CD4-positive, CD25-positive, alpha-beta regulatory T cell (primary cell): ENCODE measurements around the gene DLK1. TPM values are rescaled to one million over a fixed set of nuclear protein-coding genes. Genes with fewer than 3 reads are reported as not detected.

Experiments
- ATAC-seq, 2 donors: fragments of 150-1000 bp; cut with Tn5 transposase; one replicate each; pipeline ENCODE4 v1.10.0; 2021; ENCODE audit warnings: low read depth in 2 of 2, moderate number of reproducible peaks in 2 of 2, moderate library complexity in 1 of 2
- DNase-seq, 3 donors: peaks; one replicate each; pipeline versions ENCODE4 v3.0.0 to v3.0.0-alpha.2; 2012 to 2022; ENCODE audit warnings: mixed read lengths in 1 of 3
- H3K27ac ChIP-seq: one replicate; pipeline ENCODE4 v1.7.0; 2013; ENCODE audit warnings: mild to moderate bottlenecking, low read length; ENCODE audit not compliant: insufficient read depth, poor library complexity, severe bottlenecking
- H3K27me3 ChIP-seq: one replicate; pipeline ENCODE4 v1.7.0; 2013; ENCODE audit warnings: low read length; ENCODE audit not compliant: control insufficient read depth, insufficient read depth
- H3K36me3 ChIP-seq: one replicate; pipeline ENCODE4 v1.7.0; 2013; ENCODE audit warnings: mild to moderate bottlenecking, low read length, moderate library complexity; ENCODE audit not compliant: control insufficient read depth, insufficient read depth
- H3K4me1 ChIP-seq: 2 replicates; pipeline ENCODE4 v1.7.0; 2013; ENCODE audit warnings: mild to moderate bottlenecking, low read length; ENCODE audit not compliant: insufficient read depth, control insufficient read depth, poor library complexity, severe bottlenecking
- H3K4me3 ChIP-seq: one replicate; pipeline ENCODE4 v1.7.0; 2013; ENCODE audit warnings: low read depth, mild to moderate bottlenecking, low read length, moderate library complexity
- H3K9me3 ChIP-seq, 2 experiments: 1 replicate in 1 of 2; 2 replicates in 1 of 2; pipeline ENCODE4 v1.7.0; 2013; ENCODE audit warnings: low read length in 2 of 2, mild to moderate bottlenecking in 1 of 2, moderate library complexity in 1 of 2; ENCODE audit not compliant: control insufficient read depth in 2 of 2
- H3K27ac Mint-ChIP-seq, 3 donors: one replicate each; pipeline ENCODE4 v1.8.0; 2020 to 2022; ENCODE audit warnings: mild to moderate bottlenecking in 3 of 3, mixed read lengths in 3 of 3, moderate library complexity in 2 of 3
- H3K27me3 Mint-ChIP-seq: one replicate; pipeline ENCODE4 v1.8.0; 2022; ENCODE audit warnings: mild to moderate bottlenecking, mixed read lengths
- H3K36me3 Mint-ChIP-seq: one replicate; pipeline ENCODE4 v1.8.0; 2020; ENCODE audit warnings: mixed read lengths
- H3K4me1 Mint-ChIP-seq, 4 donors: one replicate each; pipeline ENCODE4 v1.8.0; 2020 to 2022; ENCODE audit warnings: mixed read lengths in 4 of 4, mild to moderate bottlenecking in 1 of 4
- H3K4me3 Mint-ChIP-seq, 4 donors: one replicate each; pipeline ENCODE4 v1.8.0; 2020 to 2022; ENCODE audit warnings: mild to moderate bottlenecking in 4 of 4, mixed read lengths in 4 of 4, moderate library complexity in 3 of 4
- H3K9me3 Mint-ChIP-seq, 7 donors: one replicate each; pipeline ENCODE4 v1.8.0; 2020 to 2022; ENCODE audit warnings: mixed read lengths in 7 of 7, mild to moderate bottlenecking in 3 of 7, moderate library complexity in 2 of 7
- polyA plus RNA-seq, 4 donors: library from polyadenylated mRNA; unstranded; fragments of 300-500 nt; fragmentation: Illumina TruSeq; gene quantifications; one replicate each; pipeline ENCODE4 v1.2.3, GENCODE V29; 2021
- total RNA-seq: library from RNA; stranded (reverse); gene quantifications from one replicate; pipeline ENCODE4 v1.2.3, GENCODE V29; 2022

DLK1 gene
- total and polyA plus RNA-seq, 5 donors from 2014 or later: not detected

DNA sequence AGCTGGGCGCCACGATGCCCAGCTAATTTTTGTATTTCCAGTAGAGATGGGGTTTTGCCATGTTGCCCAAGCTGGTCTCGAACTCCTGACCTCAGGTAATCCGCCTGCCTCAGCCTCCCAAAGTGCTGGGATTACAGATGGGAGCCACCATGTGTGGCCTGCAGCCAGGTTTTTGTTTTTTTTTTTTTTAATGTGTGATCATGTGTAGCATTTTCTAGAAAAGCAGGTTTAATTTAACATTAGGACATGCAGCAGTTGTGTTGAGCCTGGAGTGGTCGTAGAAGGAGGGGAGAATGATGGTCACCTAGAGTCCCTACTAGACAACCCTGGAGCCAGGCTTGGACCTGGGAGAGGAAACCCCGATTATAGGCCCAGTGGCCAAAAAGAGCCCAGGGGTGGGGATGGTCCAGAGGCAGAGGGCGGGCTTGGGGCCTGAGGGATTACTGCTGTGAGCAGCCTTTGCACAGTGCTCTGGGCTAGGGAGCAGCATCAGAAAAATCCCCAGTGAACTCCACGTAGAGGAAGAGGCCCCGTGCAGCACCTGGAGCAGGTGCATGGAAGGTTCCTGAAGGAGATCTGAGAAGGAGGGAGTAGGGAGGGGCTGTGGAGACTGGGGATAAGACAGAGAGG is 13.6 kb downstream of the DLK1 start:
- no peak overlapping the region for H3K4me3 Mint-ChIP-seq
- no peaks in the 10 kb centered on the region for H3K4me1 Mint-ChIP-seq
- DNase-seq: no peak
- H3K36me3 Mint-ChIP-seq: no peaks in the 10 kb centered on the region
- H3K9me3 Mint-ChIP-seq: no peaks in the 10 kb centered on the region
- H3K9me3 ChIP-seq: no peaks in the 10 kb centered on the region
- no peak overlapping the region for H3K27ac ChIP-seq
- ATAC-seq: no peak
- H3K4me1 ChIP-seq: no peaks in the 10 kb centered on the region
- no peaks in the 10 kb centered on the region for H3K27me3 ChIP-seq
- no peak overlapping the region for H3K4me3 ChIP-seq
- H3K27me3 Mint-ChIP-seq: peaks cover 4% of the 10 kb centered on the region
- no peak overlapping the region for H3K27ac Mint-ChIP-seq
- no peaks in the 10 kb centered on the region for H3K36me3 ChIP-seq

- H3K9me3 ChIP-seq: no peaks in the 10 kb centered on the region
- H3K4me1 ChIP-seq: no peaks in the 10 kb centered on the region
- Mint-ChIP-seq H3K9me3 (no peaks in the 10 kb centered on the region), H3K36me3 (no peaks in the 10 kb centered on the region), H3K4me3 (no peak overlapping the region), H3K27me3 (peaks cover 4% of the 10 kb centered on the region), H3K27ac (no peak overlapping the region), H3K4me1 (no peaks in the 10 kb centered on the region)
- ATAC-seq (no peak), DNase-seq (no peak)
- no peaks in the 10 kb centered on the region for H3K27me3 ChIP-seq
- no peak overlapping the region for H3K27ac ChIP-seq
- no peak overlapping the region for H3K4me3 ChIP-seq
- H3K36me3 ChIP-seq: no peaks in the 10 kb centered on the region
Observed at GRCh38 chr14:100740929-100741328, 14.2 kb downstream of the DLK1 start.

DNA sequence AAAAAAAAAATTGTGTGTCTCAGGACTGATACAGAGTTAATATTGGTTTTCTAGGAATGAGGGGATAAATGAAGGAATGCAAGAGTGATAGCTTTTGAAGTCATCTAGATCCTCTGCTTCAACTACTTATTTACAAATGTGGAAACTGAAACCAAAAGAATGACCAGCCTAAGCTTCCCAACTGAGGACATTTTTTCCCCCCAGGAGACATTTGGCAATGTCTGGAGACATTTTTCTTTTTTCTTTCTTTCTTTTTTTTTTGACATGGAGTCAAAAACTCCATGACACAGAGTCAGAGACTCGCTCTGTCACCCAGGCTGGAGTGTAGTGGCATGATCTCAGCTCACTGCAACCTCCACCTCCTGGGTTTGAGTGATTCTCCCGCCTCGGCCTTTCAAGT is 15.3 kb downstream of the DLK1 start:
- Mint-ChIP-seq H3K27me3 (peaks cover 4% of the 10 kb centered on the region), H3K9me3 (no peaks in the 10 kb centered on the region), H3K27ac (no peak overlapping the region), H3K4me3 (no peak overlapping the region), H3K36me3 (no peaks in the 10 kb centered on the region), H3K4me1 (no peaks in the 10 kb centered on the region)
- Histone ChIP-seq H3K27ac (no peak overlapping the region), H3K9me3 (no peaks in the 10 kb centered on the region), H3K36me3 (no peaks in the 10 kb centered on the region), H3K4me3 (no peak overlapping the region), H3K4me1 (no peaks in the 10 kb centered on the region), H3K27me3 (no peaks in the 10 kb centered on the region)
- ATAC-seq (no peak), DNase-seq (no peak)

GRCh38 chr14:100746326-100746725 is 19.6 kb downstream of the DLK1 start:
- DNase-seq: no peak
- H3K4me1 ChIP-seq: no peaks in the 10 kb centered on the region
- no peak overlapping the region for H3K27ac ChIP-seq
- no peak for ATAC-seq
- H3K27me3 Mint-ChIP-seq: peaks cover 16% of the 10 kb centered on the region
- no peak overlapping the region for H3K4me3 ChIP-seq
- H3K36me3 Mint-ChIP-seq: no peaks in the 10 kb centered on the region
- H3K27ac Mint-ChIP-seq: no peak overlapping the region
- no peaks in the 10 kb centered on the region for H3K27me3 ChIP-seq
- no peaks in the 10 kb centered on the region for H3K9me3 ChIP-seq
- no peaks in the 10 kb centered on the region for H3K4me1 Mint-ChIP-seq
- no peaks in the 10 kb centered on the region for H3K36me3 ChIP-seq
- peaks cover 0 to 1% (median 0%) of the 10 kb centered on the region in 7 donors for H3K9me3 Mint-ChIP-seq
- no peak overlapping the region for H3K4me3 Mint-ChIP-seq

DNA sequence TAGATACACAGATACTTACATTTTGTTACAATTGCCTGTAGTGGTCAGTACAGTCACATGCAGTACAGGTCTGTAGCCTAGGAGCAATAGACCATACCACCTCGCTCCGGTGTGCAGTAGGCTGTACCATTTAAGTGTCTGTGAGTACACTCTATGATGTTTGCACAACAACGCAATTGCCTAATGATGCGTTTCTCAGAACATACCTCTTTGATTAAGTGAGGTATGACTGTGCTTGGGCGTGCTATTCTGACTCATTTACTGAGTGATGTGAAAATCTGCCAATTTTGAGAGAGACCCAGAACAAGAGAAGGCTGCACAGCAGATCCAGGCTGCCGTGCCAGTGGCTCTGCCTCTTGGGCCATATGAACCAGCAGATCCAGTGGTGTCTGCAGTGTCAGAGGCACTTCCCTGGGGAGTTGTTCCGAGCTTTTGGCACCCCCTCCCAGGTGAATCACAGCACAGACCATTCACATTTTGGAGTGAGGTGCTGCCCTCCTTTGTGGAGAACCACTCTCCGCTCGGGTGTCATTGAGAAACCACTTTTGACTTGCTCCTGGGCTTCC is 20.4 kb downstream of the DLK1 start:
- no peak for DNase-seq
- Histone ChIP-seq H3K4me1 (no peaks in the 10 kb centered on the region), H3K36me3 (no peaks in the 10 kb centered on the region), H3K9me3 (no peaks in the 10 kb centered on the region), H3K4me3 (no peak overlapping the region), H3K27ac (no peak overlapping the region), H3K27me3 (no peaks in the 10 kb centered on the region)
- Mint-ChIP-seq H3K4me1 (peaks cover 0 to 2% (median 0%) of the 10 kb centered on the region in 4 donors), H3K27me3 (peaks cover 16% of the 10 kb centered on the region), H3K9me3 (peaks cover 0 to 1% (median 0%) of the 10 kb centered on the region in 7 donors), H3K4me3 (no peak overlapping the region), H3K27ac (peak overlapping the region in 1 of 3 donors; percentile 56), H3K36me3 (no peaks in the 10 kb centered on the region)
- no peak for ATAC-seq

- H3K36me3 Mint-ChIP-seq: no peaks in the 10 kb centered on the region
- H3K4me1 Mint-ChIP-seq: peaks cover 0 to 2% (median 0%) of the 10 kb centered on the region in 4 donors
- Histone ChIP-seq H3K9me3 (no peaks in the 10 kb centered on the region), H3K27me3 (no peaks in the 10 kb centered on the region), H3K4me1 (no peaks in the 10 kb centered on the region), H3K27ac (no peak overlapping the region), H3K4me3 (no peak overlapping the region), H3K36me3 (no peaks in the 10 kb centered on the region)
- DNase-seq (no peak), ATAC-seq (no peak)
- H3K4me3 Mint-ChIP-seq: no peak overlapping the region
- H3K27me3 Mint-ChIP-seq: peaks cover 20% of the 10 kb centered on the region
- no peak overlapping the region for H3K27ac Mint-ChIP-seq
- peaks cover 0 to 1% (median 0%) of the 10 kb centered on the region in 7 donors for H3K9me3 Mint-ChIP-seq
Observed at GRCh38 chr14:100747736-100748135, 21.0 kb downstream of the DLK1 start.

DNA sequence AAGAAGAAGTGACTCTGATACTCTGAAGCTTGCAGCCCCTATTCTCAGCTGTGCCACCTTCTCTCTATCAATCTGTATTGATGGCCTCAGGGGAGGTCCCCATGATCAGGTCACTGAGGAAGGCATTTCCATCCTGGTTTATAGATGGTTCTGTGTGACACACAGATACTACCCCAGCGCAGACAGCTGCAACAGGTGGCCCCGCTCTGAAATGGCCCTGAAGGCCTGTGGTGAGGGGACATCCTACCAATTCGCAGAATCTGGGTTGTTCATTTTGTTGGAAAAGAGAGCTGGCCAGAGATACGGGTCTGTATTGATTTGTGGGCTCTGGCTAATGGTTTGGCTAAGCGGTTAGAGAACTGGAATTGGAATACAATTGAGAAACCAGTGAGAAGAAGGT is 21.7 kb downstream of the DLK1 start:
- Histone ChIP-seq H3K9me3 (no peaks in the 10 kb centered on the region), H3K4me1 (no peaks in the 10 kb centered on the region), H3K4me3 (no peak overlapping the region), H3K27me3 (no peaks in the 10 kb centered on the region), H3K27ac (no peak overlapping the region), H3K36me3 (no peaks in the 10 kb centered on the region)
- Mint-ChIP-seq H3K27me3 (peaks cover 23% of the 10 kb centered on the region), H3K9me3 (peaks cover 0 to 1% (median 0%) of the 10 kb centered on the region in 7 donors), H3K36me3 (no peaks in the 10 kb centered on the region), H3K27ac (no peak overlapping the region), H3K4me3 (no peak overlapping the region), H3K4me1 (peaks cover 0 to 2% (median 0%) of the 10 kb centered on the region in 4 donors)
- DNase-seq (no peak), ATAC-seq (no peak)

DNA sequence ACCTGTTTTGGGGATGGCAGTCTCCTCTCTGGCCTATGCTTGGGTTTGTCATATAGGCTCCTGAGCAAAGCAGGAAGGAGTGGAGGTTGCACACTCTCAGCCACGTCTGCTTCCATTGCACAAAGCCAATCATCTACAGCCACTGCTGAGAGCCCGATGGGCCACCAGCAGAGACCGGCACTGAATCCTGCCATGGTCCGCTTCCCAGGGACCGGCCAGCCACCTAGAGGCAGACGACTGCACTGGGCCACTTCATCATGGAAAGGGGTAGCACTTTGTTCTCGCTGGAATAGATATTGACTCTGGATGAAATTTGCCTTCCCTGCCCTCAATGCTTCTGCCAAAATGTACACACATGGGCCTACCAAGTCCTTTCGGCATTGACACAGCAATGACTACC is 22.3 kb downstream of the DLK1 start:
- H3K4me3 ChIP-seq: no peak overlapping the region
- no peaks in the 10 kb centered on the region for H3K9me3 ChIP-seq
- Mint-ChIP-seq H3K36me3 (no peaks in the 10 kb centered on the region), H3K4me3 (no peak overlapping the region), H3K27me3 (peaks cover 26% of the 10 kb centered on the region), H3K4me1 (peaks cover 0 to 2% (median 0%) of the 10 kb centered on the region in 4 donors), H3K27ac (no peak overlapping the region), H3K9me3 (peaks cover 0 to 1% (median 0%) of the 10 kb centered on the region in 7 donors)
- H3K4me1 ChIP-seq: no peaks in the 10 kb centered on the region
- H3K36me3 ChIP-seq: no peaks in the 10 kb centered on the region
- no peak for DNase-seq
- no peaks in the 10 kb centered on the region for H3K27me3 ChIP-seq
- ATAC-seq: no peak
- no peak overlapping the region for H3K27ac ChIP-seq
